ENCODE results near the gene B4GALT1. TPM values are rescaled to one million over a fixed set of nuclear protein-coding genes. Genes with fewer than 3 reads are reported as not detected.

The B4GALT1 gene
- total RNA-seq, 2 donors from 2014 or later = 31.3 to 42.3 TPM

DNA sequence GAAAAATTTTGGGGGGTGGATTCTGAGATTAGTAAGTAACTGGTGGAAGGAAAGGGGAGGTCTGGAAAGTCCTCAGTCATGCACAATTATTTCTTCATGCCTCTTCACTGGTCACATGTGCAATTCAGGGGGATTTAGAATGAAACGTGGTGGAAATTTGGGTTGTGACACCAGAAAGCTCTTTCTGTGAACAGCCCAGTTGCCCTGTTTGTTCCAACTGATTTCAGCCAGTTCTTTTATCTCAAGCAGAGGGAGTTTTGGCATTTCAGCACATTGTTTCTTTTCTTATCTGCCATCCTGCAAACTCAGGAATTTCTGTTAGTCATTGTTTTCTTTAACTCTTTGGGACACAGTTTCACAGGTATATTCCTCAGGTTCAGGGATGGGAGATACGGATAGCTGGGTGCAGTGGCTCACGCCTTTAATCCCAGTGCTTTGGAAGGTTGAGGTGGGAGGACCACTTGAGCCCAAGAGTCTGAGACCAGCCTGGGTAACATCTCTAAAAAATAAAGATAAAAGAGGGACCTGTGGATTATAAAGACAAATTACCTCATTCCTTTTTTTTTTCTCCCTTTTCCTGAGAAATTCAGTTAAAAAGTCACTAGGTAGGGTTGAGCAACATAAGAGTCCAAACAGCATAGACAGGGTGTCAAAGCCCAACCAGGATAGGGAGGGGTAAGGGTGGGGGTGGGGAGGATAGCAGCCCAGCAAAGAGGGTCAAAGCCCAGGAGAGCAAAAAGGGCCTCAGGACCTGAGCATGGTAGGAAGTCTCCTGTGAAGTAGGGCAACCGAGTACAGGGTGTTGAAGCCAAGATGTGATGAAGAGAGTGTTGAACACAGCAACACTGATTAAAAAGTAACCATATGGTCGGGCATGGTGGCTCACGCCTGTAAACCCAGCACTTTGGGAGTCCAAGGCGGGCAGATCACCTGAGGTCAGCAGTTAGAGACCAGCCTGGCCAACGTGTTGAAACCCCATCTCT is 5.4 kb upstream of the B4GALT1 start:
- TF ChIP-seq CTCF (IDR thresholded peaks at IDR 0.05) = no peak
- peak in 2 of 3 donors; percentile 32 to 45 for TF ChIP-seq POLR2A (IDR thresholded peaks at IDR 0.05)
- Histone ChIP-seq H3K36me3 (replicated peaks in 1 of 2; ENCODE audit: insufficient read depth in 1 of 2, low read depth in 2 of 2) (no peaks in the 10 kb centered on the region), H3K27ac (peak overlapping the region; percentile 70 to 88 (median 76)), H3K9me3 (no peaks in the 10 kb centered on the region), H3K4me3 (no peak overlapping the region), H3K4me1 (peaks cover 50% of the 10 kb centered on the region), H3K27me3 (no peaks in the 10 kb centered on the region)
- WGBS, 2 donors = 41 to 46% methylated on average over 8 of the region's 8 CpGs
- DNase-seq (peak in 2 of 4 donors; percentile 29 to 54), ATAC-seq (peak; percentile 78)
- intact Hi-C loops (cut with DNase I) = no loop called here

- DNase-seq (peak; percentile 45 to 73 (median 60)), ATAC-seq (no peak)
- Histone ChIP-seq H3K9me3 (no peaks in the 10 kb centered on the region), H3K4me1 (peaks cover 55% of the 10 kb centered on the region), H3K4me3 (no peak overlapping the region), H3K27ac (peak overlapping the region; percentile 70 to 88 (median 76)), H3K36me3 (replicated peaks in 1 of 2; ENCODE audit: insufficient read depth in 1 of 2, low read depth in 2 of 2) (no peaks in the 10 kb centered on the region), H3K27me3 (no peaks in the 10 kb centered on the region)
- WGBS, 2 donors = 55 to 56% methylated on average over 11 of the region's 11 CpGs
- intact Hi-C loops (cut with DNase I) = no loop called here
- TF ChIP-seq POLR2A (IDR thresholded peaks at IDR 0.05) (no peak), CTCF (IDR thresholded peaks at IDR 0.05) (peak in 6 of 7 experiments; percentile 14 to 50 (median 30))
These were observed 3.6 kb upstream of the B4GALT1 start for GRCh38 chr9:33170464-33171415.

- Histone ChIP-seq H3K4me1 (peaks cover 70% of the 10 kb centered on the region), H3K4me3 (no peak overlapping the region), H3K36me3 (replicated peaks in 1 of 2; ENCODE audit: insufficient read depth in 1 of 2, low read depth in 2 of 2) (no peaks in the 10 kb centered on the region), H3K27me3 (no peaks in the 10 kb centered on the region), H3K9me3 (no peaks in the 10 kb centered on the region), H3K27ac (peak overlapping the region in 3 of 4 donors; percentile 85 to 94 (median 89))
- 50 to 60% methylated on average over 1 of the region's 1 CpG for WGBS, 2 donors
- DNase-seq = no peak
- intact Hi-C loops (cut with DNase I) = no loop called here
- no peak for ATAC-seq
- no peak for TF ChIP-seq POLR2A (IDR thresholded peaks at IDR 0.05)
- TF ChIP-seq CTCF (IDR thresholded peaks at IDR 0.05) = no peak
These were observed 1.9 kb upstream of the B4GALT1 start for GRCh38 chr9:33168941-33169544.

GRCh38 chr9:33167972-33168461 is 881 bp upstream of the B4GALT1 start:
- intact Hi-C loops (cut with DNase I) = no loop called here
- 34 to 71% methylated on average over 6 to 8 of the region's 8 CpGs for WGBS, 2 donors

More at GRCh38 chr9:33167972-33168461, 881 bp upstream of the B4GALT1 start:
- Histone ChIP-seq H3K36me3 (replicated peaks in 1 of 2; ENCODE audit: insufficient read depth in 1 of 2, low read depth in 2 of 2) (no peaks in the 10 kb centered on the region), H3K27ac (peak overlapping the region; percentile 85 to 94 (median 92)), H3K4me1 (peaks cover 73% of the 10 kb centered on the region), H3K27me3 (no peaks in the 10 kb centered on the region), H3K4me3 (no peak overlapping the region), H3K9me3 (no peaks in the 10 kb centered on the region)
- no peak for TF ChIP-seq POLR2A (IDR thresholded peaks at IDR 0.05)
- TF ChIP-seq CTCF (IDR thresholded peaks at IDR 0.05) = no peak
- no peak for ATAC-seq
- peak in 1 of 4 donors; percentile 38 for DNase-seq

All from body of pancreas (tissue), 4 donors.